Cardiac muscle cell (in vitro differentiated cells and primary cell): Measurements from ENCODE around the gene P4HTM. TPM values are rescaled to one million over a fixed set of nuclear protein-coding genes. Genes with fewer than 3 reads are reported as not detected.

Experiments used
- DNase-seq, 2 donors: peaks; one replicate each; pipeline versions ENCODE4 v3.0.0 to v3.0.0-alpha.2; 2010 to 2017; ENCODE audit warnings: low read depth in 1 of 2, low spot score in 1 of 2
- H3K27ac ChIP-seq: fragments of 200-600 bp; sonication (generic); 2 replicates; pipeline ENCODE4 v1.5.1; 2016
- H3K27me3 ChIP-seq: fragments of 200-600 bp; sonication (generic); 2 replicates; pipeline ENCODE4 v1.6.0; 2016; ENCODE audit warnings: control low read depth
- H3K36me3 ChIP-seq: fragments of 200-600 bp; sonication (generic); 2 replicates; pipeline ENCODE4 v1.5.1; 2016; ENCODE audit warnings: control low read depth
- H3K4me1 ChIP-seq: fragments of 200-600 bp; sonication (generic); 2 replicates; pipeline ENCODE4 v1.8.1; 2017; ENCODE audit warnings: low read depth, mild to moderate bottlenecking, mixed run types
- H3K4me3 ChIP-seq: fragments of 200-600 bp; sonication (generic); 2 replicates; pipeline ENCODE4 v1.5.1; 2016; ENCODE audit warnings: mild to moderate bottlenecking
- H3K9me3 ChIP-seq: fragments of 200-600 bp; sonication (generic); 2 replicates; pipeline ENCODE4 v1.5.1; 2017; ENCODE audit warnings: low read depth, mild to moderate bottlenecking, control low read depth
- CTCF ChIP-seq: IDR thresholded peaks from 2 replicates; pipeline ENCODE4 v1.5.1; 2012; ENCODE audit warnings: low read depth, mild to moderate bottlenecking, low read length
- polyA plus RNA-seq: library from polyadenylated mRNA; unstranded; fragments of >200 nt; fragmentation: Nextera tagmentation; extraction: Ambion mirVana; gene quantifications from 2 replicates; pipeline ENCODE4 v1.2.1, GENCODE V29; 2016
- total RNA-seq: library from RNA; depleted of rRNA; stranded (reverse); fragments of >200 nt; gene quantifications from 2 replicates; pipeline ENCODE4 v1.2.3, GENCODE V29; 2016

The P4HTM gene
- 63.3 and 76.5 TPM in 2 replicates for total RNA-seq
- polyA plus RNA-seq, result 60.4 and 84.7 TPM in 2 replicates

GRCh38 chr3:48989796-48990635 is at the start of gene P4HTM:
TSS of gene P4HTM (plus strand) at chr3:48990241. CDS start at chr3:48990257, 16 bp downstream.
- no peaks in the 10 kb centered on the region for H3K9me3 ChIP-seq
- H3K27me3 ChIP-seq, result no peaks in the 10 kb centered on the region
- H3K36me3 ChIP-seq, result no peaks in the 10 kb centered on the region
- H3K4me3 ChIP-seq, result peak within 1 kb of the TSS; percentile 46
- DNase-seq, result peak; percentile 77 to 97
- peak; percentile 60 for TF ChIP-seq CTCF
- H3K4me1 ChIP-seq, result peaks cover 11% of the 10 kb centered on the region
- H3K27ac ChIP-seq, result peak within 1 kb of the TSS; percentile 86

- DNase-seq, result no peak
- Histone ChIP-seq H3K27me3 (no peaks in the 10 kb centered on the region), H3K27ac (peak overlapping the region; percentile 83), H3K4me3 (no peak overlapping the region), H3K4me1 (peaks cover 22% of the 10 kb centered on the region), H3K36me3 (no peaks in the 10 kb centered on the region), H3K9me3 (no peaks in the 10 kb centered on the region)
- TF ChIP-seq CTCF, result no peak
Measured at GRCh38 chr3:48945432-48945831, 44.6 kb upstream of the P4HTM start.

- no peak for TF ChIP-seq CTCF
- no peaks in the 10 kb centered on the region for H3K36me3 ChIP-seq
- no peaks in the 10 kb centered on the region for H3K9me3 ChIP-seq
- no peak overlapping the region for H3K4me3 ChIP-seq
- H3K4me1 ChIP-seq, result peaks cover 22% of the 10 kb centered on the region
- no peak for DNase-seq
- peak overlapping the region; percentile 83 for H3K27ac ChIP-seq
- H3K27me3 ChIP-seq, result no peaks in the 10 kb centered on the region
Measured at GRCh38 chr3:48945891-48946549, 44.0 kb upstream of the P4HTM start.

- Histone ChIP-seq H3K27ac (peak overlapping the region; percentile 49), H3K27me3 (no peaks in the 10 kb centered on the region), H3K9me3 (no peaks in the 10 kb centered on the region), H3K4me1 (peaks cover 22% of the 10 kb centered on the region), H3K36me3 (no peaks in the 10 kb centered on the region), H3K4me3 (no peak overlapping the region)
- no peak for TF ChIP-seq CTCF
- no peak for DNase-seq
Measured at GRCh38 chr3:48949376-48949717, 40.7 kb upstream of the P4HTM start.

- no peak for DNase-seq
- no peak overlapping the region for H3K27ac ChIP-seq
- H3K4me3 ChIP-seq, result no peak overlapping the region
- no peaks in the 10 kb centered on the region for H3K9me3 ChIP-seq
- H3K27me3 ChIP-seq, result no peaks in the 10 kb centered on the region
- H3K36me3 ChIP-seq, result no peaks in the 10 kb centered on the region
- TF ChIP-seq CTCF, result no peak
- peaks cover 19% of the 10 kb centered on the region for H3K4me1 ChIP-seq
Measured at GRCh38 chr3:48950051-48950450, 40.0 kb upstream of the P4HTM start.
